Anterior cingulate cortex (tissue), 58 donors: Measurements from ENCODE around the gene CCDC191.

Source experiments
- DNase-seq, 58 donors: peaks; one replicate each; lab custom pipeline; 2025; lab: John Stamatoyannopoulos, UW

The CCDC191 gene

DNA sequence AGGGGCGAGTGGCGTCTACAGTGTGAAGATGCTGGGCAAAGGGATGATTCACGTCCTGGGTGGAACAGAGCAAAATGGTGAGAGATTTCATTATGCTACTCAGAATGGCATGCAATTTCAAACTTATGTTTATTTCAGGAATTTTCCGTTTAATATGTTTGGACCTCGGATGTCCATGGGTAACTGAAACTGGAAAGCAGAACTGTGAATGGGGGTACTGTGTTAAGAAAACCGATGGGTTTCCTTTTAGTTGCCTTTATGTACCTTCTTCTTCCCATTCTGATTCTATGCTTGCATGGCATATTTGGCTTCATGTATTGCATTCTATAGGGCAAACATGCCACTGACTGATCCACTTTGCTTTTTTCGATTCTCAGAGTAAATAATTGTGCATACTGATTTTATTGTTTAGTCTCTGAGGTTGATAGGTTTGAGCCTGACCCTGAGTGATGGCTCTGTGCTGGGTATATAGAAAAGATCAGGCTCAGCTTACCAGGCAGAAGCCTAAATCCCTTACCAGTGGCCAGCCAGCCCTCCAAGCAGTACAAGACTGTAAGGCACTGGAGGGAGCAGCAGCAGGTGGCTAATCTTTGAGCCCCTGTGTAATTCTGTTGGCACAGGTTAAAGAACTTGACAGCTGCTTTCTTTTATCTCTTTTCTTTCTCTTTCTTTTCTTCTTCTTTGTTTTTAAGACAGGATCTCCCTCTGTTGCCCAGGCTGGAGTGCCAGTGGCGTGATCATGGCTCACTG lies 4.8 kb upstream of the CCDC191 start:
- no peak for DNase-seq

DNA sequence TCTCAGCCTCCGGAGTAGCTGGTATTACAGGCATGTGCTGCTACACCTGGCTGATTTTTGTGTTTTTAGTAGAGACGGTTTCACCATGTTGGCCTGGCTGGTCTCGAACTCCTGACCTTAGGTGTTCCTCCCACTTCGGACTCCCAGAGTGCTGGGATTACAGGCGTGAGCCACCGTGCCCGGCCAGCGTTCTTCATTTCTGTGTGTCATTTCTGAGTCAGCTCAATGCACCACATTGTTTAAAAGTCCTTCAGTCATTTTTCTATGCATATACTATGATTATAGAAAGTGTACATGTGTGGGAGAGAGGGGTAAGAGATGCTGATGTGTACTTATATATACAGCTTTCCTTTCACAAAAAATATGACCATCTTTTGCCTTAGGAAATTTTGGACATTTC lies 2.3 kb upstream of the CCDC191 start:
- DNase-seq, result no peak

DNA sequence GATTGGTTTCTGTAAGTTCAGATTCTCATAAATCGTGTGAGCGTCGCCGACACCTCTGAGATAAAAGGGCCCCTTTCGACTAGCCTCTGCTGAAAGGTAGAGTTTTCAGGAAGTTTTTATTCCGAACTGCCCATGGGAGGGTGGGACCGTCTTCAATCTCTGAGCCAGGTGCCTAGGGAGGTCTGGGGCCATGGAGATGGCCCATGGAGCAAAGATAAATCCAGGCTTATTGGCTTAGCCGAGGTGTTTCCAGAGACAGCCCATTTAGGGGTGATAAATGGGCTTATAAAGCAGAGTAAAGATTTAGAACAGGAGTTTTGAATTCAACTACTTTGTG lies 653 bp upstream of the CCDC191 start:
- DNase-seq, result no peak

DNA sequence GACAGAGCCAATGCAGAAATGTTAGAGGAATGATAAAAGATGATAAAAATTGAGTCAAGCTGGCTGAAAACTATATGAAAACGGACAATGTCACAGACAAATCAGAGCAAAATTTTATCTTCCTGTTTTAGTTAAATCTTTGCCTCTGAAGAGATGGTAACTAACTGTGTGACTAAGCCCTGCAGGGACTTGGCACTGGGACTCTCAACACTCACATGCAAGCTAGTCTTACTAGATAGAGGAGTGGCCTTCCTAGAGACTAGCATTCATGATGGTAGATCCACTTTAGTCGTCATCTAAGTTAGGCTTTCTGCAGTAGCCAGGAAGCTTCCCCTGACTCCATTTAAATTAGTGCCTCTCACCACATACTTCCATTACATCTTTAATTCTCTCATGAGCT lies 4.1 kb downstream of the CCDC191 start:
- no peak for DNase-seq

DNA sequence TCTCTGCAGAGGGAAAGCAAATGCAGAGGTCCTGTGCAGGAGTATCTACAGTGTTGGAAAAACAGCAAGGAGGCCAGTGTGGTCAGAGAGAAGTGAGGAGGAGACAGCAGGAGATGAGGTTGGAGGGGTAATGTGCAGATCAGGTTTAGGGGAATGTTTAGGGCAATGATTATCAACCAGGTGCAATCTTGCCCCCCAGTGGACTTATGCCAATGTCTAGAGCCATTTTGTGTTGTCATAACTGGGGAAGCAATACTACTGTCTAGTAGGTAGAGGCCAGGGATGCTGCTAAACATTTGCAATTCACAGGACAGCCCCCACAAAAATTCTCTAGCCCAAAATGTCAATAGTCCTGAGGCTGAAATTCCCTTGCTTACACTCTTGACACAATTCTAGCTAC lies 13.1 kb downstream of the CCDC191 start:
- DNase-seq, result no peak

DNA sequence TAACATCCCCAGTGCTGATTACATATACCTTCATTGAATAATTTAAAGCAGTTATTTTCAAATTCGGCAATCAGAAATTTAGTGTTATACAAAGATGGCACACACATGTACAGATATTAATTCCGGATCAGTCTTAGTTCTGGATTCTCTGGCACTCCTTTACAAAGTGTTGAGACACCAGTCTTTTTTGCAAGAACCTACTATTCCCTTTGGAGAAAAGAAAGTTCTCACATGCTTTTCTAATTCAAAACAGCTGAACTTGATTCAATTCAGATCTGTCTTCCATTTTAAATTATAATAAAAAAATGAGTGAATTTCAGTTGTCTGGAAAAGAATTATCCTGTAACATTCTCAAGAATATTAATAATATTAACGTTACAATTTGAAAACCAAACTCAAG lies 20.4 kb downstream of the CCDC191 start:
- DNase-seq, result no peak

DNA sequence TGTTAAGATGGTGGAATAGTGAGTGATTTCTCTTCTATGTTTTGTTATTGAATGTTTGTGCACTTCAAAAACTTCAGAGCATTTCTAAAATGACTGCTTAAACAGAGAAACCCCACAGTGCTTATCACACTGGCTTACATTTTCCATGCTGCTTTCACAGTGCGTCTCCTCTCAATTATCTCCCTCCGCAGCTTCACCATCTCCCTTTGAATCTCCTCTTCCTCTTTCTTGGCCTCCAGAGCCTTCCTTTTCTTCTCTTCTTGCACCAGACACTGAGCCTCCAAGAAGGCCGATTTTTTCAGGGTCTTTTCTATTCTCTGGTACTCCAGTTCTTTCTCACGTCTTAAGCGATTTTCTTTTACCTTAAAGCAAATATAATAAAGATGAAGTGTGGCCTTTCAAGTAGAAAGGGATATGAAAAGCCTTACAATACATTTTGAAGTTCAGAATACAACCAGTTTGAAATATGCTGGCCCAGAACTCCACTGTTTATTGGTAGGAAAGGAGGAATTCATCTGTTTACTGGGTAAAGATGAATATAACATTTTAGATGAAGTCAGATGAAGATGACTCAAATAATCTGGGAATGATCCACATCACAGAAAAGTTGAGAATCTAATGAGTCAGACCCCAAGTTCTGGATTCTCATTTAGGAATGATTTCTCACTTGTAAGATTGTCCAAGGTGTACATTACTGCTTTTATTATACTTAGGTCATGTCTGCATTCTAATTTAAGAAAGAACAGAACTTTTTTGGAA lies 21.4 kb downstream of the CCDC191 start:
- DNase-seq, result peak in 1 of 58 donors; percentile 7

DNA sequence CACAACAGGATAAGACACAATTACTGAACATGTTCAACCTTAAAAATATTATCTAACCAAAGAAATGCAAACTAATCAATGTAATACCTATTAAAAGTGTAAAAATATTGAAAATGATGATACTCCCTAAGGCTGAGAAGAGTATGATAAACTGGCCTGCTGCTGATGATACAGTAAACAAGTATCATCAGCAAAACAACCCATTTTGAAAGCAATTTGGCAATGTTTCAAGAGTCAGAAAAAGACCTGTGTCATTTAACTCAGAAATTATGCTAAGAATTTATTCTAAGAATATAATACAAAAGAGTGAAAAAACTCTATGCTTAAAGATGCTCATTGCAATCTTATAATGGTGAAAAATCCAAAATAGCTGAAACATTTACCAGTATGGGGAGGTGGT lies 22.1 kb downstream of the CCDC191 start:
- no peak for DNase-seq

DNA sequence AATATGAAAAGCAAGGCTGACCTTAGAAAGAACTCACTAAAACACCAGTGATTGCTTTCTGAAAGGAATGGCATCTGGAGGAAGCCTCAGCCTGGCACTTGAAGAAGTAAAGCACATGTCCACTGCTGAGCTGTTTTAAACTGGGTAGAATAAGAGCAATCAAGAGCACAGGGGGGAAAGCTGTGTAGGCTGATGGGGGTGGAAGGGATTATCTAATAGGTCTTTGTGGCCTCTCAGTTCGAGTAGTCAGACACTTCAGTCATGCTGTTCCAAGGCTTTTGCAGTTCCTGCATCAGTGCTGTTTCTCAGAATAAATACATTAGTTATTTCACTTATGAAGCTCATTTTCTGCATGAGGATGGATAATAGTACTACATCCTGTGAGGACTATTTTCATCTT lies 22.6 kb downstream of the CCDC191 start:
- no peak for DNase-seq

DNA sequence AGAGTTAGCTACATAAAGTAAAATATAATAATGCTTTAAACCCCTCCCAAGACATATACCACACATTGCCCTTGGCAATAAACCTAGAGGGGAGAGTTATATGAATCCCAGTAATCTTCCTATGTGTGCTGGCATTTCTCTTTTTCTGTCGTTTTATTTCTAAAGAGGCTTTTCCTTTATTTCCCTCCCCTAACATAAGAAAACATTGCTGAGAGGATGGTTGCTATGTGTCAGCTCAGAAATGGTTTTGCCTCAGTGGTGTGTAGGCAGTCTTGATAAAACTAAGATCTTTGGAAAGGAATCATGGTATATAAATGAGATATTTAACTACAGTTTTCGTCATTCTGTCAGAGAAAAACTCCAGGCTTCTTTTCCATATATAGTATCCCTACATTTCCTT lies 30.0 kb downstream of the CCDC191 start:
- no peak for DNase-seq

DNA sequence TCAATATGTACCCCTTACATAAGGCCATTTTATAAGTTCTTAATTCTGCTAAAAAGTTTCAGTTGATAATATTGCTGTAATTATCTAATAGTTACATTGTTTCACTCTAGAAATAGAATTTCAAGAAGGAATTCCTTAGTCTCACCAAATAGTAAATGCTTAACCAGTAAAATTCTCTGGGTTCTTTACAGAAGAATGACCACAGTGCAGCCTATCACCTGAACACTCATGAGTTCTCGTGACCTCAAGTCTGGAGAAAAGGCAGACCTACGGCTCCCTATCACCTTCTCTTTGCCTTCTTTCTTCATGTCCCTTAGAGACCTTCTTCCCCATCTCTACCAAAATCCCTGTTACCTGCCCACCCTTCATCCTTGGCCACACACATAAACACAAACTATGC lies 30.9 kb downstream of the CCDC191 start:
- no peak for DNase-seq

DNA sequence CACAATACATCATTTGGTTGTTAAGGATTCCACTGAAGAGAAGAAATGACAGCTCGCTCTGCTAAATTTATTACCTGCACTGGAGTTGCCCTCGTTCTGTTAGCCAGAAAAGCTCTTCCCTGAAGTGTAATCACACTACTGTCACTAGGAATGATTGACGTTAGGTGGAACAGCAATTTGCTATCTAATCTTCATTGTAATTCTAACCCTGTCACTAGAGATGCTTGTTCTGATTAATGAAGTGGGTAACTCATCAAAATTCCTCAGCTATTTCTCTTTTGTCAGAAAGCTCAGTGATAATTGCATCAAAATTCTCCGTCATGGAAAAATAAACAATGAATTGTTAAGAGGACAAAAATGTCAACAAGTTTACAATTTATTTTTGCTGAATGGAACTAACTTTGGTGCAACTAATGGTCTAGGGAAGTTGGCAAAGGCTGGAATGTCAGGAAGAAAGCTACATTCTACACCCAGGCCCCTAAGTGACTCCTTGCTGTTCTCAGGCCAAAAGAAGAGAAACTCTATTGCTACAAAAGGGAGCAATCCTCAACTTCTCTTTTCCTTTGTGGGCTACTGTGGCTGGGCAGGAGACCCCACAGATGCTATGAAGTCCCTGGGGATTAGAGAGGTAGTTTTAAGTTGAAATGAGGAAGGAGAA lies 34.1 kb downstream of the CCDC191 start:
- DNase-seq, result no peak

DNA sequence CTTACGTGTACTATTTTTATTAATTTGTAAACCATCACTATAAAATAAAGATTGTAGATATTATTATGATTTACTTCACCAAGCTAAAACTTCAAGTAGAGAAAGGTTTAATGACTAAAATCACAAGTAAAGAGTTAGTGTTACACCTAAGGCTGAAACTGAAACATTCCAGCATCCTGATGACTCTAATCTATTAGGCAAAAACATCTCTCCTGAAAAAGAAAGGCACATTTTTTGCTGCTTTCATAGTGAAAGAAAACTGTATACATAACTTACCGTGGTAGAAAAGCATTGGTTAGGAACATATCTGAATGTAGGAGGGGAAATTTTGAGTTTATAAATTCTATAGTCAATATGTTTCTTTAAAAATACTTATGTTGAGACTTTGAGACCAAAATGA lies 35.4 kb downstream of the CCDC191 start:
- DNase-seq, result no peak

DNA sequence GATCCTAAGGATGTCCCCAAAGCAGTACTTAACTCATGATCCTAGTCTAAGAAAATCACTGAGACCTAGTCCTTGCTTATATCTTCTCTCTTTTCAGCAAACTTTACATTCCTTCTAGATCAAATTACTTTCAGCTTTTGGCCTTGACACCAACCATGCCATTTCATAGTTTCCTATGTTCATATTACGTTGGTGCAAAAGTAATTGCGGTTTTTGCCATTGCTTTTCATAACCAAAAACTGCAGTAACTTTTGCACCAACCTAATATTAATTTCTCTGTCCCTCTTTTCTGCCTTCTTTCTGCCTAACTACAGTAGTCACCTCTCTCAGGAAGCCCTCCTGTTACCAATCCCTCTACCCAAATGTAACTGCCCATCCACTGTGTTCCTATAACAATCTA lies 36.8 kb downstream of the CCDC191 start:
- no peak for DNase-seq

DNA sequence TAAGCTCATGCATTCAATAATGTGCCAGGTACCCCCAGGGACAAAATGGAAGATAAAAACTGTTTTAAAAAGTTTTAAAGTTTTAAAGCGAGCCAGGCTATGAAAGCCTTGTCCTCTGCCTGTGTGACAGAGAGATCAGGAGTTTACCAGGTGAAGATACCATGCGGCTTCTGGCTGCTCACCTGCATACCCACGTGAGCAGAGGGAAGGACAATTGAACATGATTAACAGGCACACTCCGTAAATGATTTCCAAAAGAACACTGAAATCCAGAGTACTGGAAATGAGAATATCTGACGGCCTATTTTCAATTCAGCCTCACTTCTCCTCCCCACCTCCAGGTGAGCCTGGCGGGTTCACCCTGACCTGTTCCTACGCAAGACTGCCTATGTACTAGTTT lies 42.1 kb downstream of the CCDC191 start:
- DNase-seq, result no peak

DNA sequence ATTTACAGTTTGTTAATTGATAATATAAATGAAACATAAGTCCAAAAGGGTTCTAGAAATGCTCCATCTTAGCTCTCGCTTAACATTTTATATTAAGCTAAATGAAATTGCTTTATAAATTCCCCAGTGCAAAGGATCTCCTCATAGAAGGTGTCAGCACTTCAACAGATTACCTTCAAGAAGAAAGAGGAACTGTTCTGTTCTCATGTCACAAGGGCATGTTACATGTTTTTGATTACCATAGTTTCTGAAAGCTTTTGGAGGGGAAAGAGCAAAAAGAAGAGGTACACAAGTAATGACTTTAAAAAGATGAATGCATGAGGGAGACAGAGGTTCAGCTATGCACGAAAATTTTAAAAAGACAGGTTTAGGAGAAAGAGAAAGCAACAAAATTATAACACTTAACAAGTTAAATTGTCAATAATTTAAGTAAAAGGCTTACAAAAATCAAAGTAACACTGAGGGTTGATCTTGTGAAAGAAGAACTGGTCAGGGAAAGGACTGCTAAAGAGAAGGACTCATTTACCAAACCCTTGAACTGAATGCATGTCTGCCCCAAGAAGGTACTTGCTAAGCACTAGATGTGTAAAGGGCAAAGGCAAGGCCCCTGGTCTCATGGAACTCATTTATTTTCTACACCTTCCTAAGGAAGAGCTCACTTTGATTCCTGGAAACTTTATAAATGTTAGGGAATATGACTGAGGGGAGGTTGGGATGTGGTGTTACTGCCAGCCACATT lies 45.1 kb downstream of the CCDC191 start:
- DNase-seq, result no peak

DNA sequence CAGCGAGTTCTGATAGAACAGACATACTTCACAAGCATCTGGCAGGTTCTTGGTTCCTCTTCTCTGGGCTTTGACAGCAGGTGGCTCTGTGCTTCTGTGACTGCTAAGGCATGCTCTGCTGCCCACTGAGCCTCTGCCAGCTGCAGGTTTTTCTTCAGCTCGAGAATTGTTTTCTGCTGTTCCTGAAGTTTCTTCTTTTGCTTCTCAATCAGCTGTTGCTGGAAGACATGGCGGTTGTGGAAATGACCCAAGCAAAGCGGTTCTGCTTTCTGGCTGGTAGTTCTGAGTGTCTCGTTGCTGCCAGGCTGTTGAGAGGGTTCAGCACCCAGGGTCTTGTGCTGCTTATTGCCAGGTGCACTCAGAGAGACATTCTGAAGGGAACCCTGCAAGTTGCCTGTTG lies 50.8 kb downstream of the CCDC191 start:
- DNase-seq, result peak in 6 of 58 donors; percentile 2 to 27 (median 8)

DNA sequence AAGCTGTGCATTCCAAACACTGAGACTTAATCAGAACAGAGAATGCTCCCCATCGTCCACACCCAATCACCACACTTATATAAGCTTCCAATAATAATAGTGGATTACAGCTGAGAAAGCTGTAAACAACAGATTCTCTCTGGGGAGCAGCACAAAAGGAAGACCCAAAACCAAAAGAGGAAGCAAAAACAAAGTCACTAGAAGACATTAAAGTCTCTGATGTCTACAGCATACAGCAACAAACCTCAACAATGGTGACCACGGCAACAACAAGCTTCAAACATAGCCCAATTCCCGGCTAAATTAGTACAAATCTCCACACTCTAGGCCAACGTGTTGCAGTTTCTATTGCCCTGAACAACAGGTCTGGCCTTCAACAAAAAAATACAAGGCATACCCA lies 70.8 kb downstream of the CCDC191 start:
- DNase-seq, result no peak

DNA sequence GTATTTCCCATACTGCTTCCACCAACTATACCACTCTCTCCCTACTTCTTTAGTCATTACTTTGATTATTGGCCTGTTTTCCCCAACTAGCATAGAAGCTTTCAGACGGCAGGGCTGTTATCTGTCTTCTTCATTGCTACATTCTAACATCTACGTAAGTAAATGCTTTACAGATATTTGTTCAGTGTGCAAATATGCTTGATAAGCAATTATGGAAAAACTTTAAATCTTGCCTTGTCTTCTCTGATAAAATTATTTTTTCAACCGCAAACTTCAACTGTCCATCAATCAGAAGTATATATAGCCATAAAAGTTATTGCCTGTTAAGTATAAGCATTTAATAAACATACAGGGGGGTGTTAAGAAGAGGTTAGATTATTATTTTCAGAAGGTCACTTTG lies 72.8 kb downstream of the CCDC191 start:
- no peak for DNase-seq

DNA sequence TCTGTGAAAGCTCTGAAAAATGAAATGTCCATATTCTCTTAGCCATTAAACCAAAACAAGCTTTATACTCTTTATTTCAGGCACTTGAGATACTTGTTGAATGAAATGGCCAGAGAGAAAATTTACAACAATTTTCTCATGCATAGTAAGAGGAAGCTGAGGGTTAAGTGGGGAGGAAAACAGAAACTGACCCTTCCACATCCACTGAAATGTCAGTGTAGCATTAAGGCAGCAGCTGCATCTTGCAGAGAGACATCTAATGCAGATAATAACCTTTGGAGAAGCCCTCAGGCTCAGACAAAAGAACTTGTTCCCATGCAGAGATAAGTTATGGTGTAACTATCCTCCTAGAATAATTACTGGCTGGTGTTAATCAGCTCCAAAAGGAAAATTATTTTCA lies 74.5 kb downstream of the CCDC191 start:
- no peak for DNase-seq

DNA sequence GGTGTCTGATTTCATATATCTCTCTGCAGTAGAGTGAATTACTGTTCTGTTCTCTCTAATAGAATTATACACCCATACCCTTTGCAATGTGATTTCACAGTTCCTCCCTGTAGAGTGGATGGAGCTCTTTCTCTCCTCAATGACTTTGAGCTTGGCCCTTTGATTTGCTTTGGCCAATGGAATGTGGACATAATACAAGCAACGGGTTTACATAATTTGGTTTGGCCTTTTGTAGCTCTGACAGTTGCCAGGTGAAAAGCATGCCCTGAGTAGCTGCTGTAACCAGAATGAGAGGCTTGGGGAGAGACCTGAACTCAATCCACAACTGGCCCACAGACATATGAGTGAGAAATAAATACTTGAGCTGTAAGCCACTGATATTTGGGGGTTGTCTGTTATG lies 76.4 kb downstream of the CCDC191 start:
- no peak for DNase-seq
